Memory B cell (primary cell): Measurements from ENCODE around the gene CSH2.

Experiments used
- ATAC-seq: fragments of 150-1000 bp; cut with Tn5 transposase; 2 replicates; pipeline ENCODE4 v1.10.0; 2021; ENCODE audit warnings: low read depth, mild to moderate bottlenecking, moderate library complexity
- DNase-seq, 2 donors: peaks; one replicate each; pipeline ENCODE4 v3.0.0; 2022; ENCODE audit warnings: low spot score in 2 of 2
- H3K27ac Mint-ChIP-seq: one replicate; pipeline ENCODE4 v1.8.0; 2022; ENCODE audit warnings: mild to moderate bottlenecking, moderate library complexity, mixed read lengths
- H3K27me3 Mint-ChIP-seq: one replicate; pipeline ENCODE4 v1.8.0; 2022; ENCODE audit warnings: mixed read lengths
- H3K36me3 Mint-ChIP-seq: one replicate; pipeline ENCODE4 v1.8.0; 2022; ENCODE audit warnings: mild to moderate bottlenecking, mixed read lengths
- H3K4me1 Mint-ChIP-seq: one replicate; pipeline ENCODE4 v1.8.0; 2022; ENCODE audit warnings: mixed read lengths
- H3K4me3 Mint-ChIP-seq: one replicate; pipeline ENCODE4 v1.8.0; 2022; ENCODE audit warnings: mild to moderate bottlenecking, moderate library complexity, mixed read lengths
- H3K9me3 Mint-ChIP-seq: one replicate; pipeline ENCODE4 v1.8.0; 2022; ENCODE audit warnings: mixed read lengths

Gene CSH2

GRCh38 chr17:63838631-63839171 is 34.8 kb downstream of the CSH2 start:
- no peaks in the 10 kb centered on the region for H3K9me3 Mint-ChIP-seq
- H3K4me1 Mint-ChIP-seq: peaks cover 22% of the 10 kb centered on the region
- no peak overlapping the region for H3K4me3 Mint-ChIP-seq
- H3K27ac Mint-ChIP-seq: no peak overlapping the region
- DNase-seq (no peak), ATAC-seq (no peak)
- H3K36me3 Mint-ChIP-seq: peaks cover 7% of the 10 kb centered on the region
- H3K27me3 Mint-ChIP-seq: no peaks in the 10 kb centered on the region

- DNase-seq: no peak
- Mint-ChIP-seq H3K36me3 (peaks cover 7% of the 10 kb centered on the region), H3K4me3 (no peak overlapping the region), H3K27ac (no peak overlapping the region), H3K9me3 (no peaks in the 10 kb centered on the region), H3K27me3 (no peaks in the 10 kb centered on the region), H3K4me1 (peaks cover 22% of the 10 kb centered on the region)
- ATAC-seq: no peak
These were observed 35.4 kb downstream of the CSH2 start for GRCh38 chr17:63837962-63838600.

- ATAC-seq (no peak), DNase-seq (no peak)
- Mint-ChIP-seq H3K27me3 (no peaks in the 10 kb centered on the region), H3K9me3 (no peaks in the 10 kb centered on the region), H3K27ac (no peak overlapping the region), H3K4me1 (peaks cover 22% of the 10 kb centered on the region), H3K36me3 (peaks cover 11% of the 10 kb centered on the region), H3K4me3 (no peak overlapping the region)
These were observed 36.0 kb downstream of the CSH2 start for GRCh38 chr17:63837480-63837879.

- ATAC-seq (no peak), DNase-seq (no peak)
- H3K9me3 Mint-ChIP-seq: no peaks in the 10 kb centered on the region
- no peaks in the 10 kb centered on the region for H3K27me3 Mint-ChIP-seq
- peaks cover 18% of the 10 kb centered on the region for H3K36me3 Mint-ChIP-seq
- no peak overlapping the region for H3K27ac Mint-ChIP-seq
- H3K4me1 Mint-ChIP-seq: peaks cover 22% of the 10 kb centered on the region
- H3K4me3 Mint-ChIP-seq: no peak overlapping the region
These were observed 36.7 kb downstream of the CSH2 start for GRCh38 chr17:63836811-63837210.

GRCh38 chr17:63835167-63835720 is 38.2 kb downstream of the CSH2 start:
- no peak for ATAC-seq
- peaks cover 25% of the 10 kb centered on the region for H3K36me3 Mint-ChIP-seq
- no peak for DNase-seq
- H3K4me1 Mint-ChIP-seq: peaks cover 14% of the 10 kb centered on the region
- no peaks in the 10 kb centered on the region for H3K27me3 Mint-ChIP-seq
- H3K4me3 Mint-ChIP-seq: no peak overlapping the region
- H3K27ac Mint-ChIP-seq: no peak overlapping the region
- no peaks in the 10 kb centered on the region for H3K9me3 Mint-ChIP-seq

- H3K27me3 Mint-ChIP-seq: no peaks in the 10 kb centered on the region
- peaks cover 28% of the 10 kb centered on the region for H3K36me3 Mint-ChIP-seq
- ATAC-seq: peak; percentile 92
- H3K27ac Mint-ChIP-seq: peak overlapping the region; percentile 35
- H3K4me3 Mint-ChIP-seq: no peak overlapping the region
- peaks cover 17% of the 10 kb centered on the region for H3K4me1 Mint-ChIP-seq
- no peaks in the 10 kb centered on the region for H3K9me3 Mint-ChIP-seq
- DNase-seq: peak; percentile 45 to 52
These were observed 38.9 kb downstream of the CSH2 start for GRCh38 chr17:63834431-63835166.

GRCh38 chr17:63833741-63834373 is 39.6 kb downstream of the CSH2 start:
- Mint-ChIP-seq H3K4me3 (no peak overlapping the region), H3K4me1 (peaks cover 18% of the 10 kb centered on the region), H3K27ac (no peak overlapping the region), H3K36me3 (peaks cover 29% of the 10 kb centered on the region), H3K27me3 (no peaks in the 10 kb centered on the region), H3K9me3 (no peaks in the 10 kb centered on the region)
- ATAC-seq (no peak), DNase-seq (no peak)

GRCh38 chr17:63833026-63833740 is 40.3 kb downstream of the CSH2 start:
- no peaks in the 10 kb centered on the region for H3K9me3 Mint-ChIP-seq
- H3K4me3 Mint-ChIP-seq: no peak overlapping the region
- H3K4me1 Mint-ChIP-seq: peaks cover 21% of the 10 kb centered on the region
- peaks cover 29% of the 10 kb centered on the region for H3K36me3 Mint-ChIP-seq
- DNase-seq (no peak), ATAC-seq (no peak)
- H3K27me3 Mint-ChIP-seq: no peaks in the 10 kb centered on the region
- no peak overlapping the region for H3K27ac Mint-ChIP-seq

- peaks cover 29% of the 10 kb centered on the region for H3K36me3 Mint-ChIP-seq
- no peaks in the 10 kb centered on the region for H3K9me3 Mint-ChIP-seq
- no peak overlapping the region for H3K27ac Mint-ChIP-seq
- DNase-seq (no peak), ATAC-seq (no peak)
- peaks cover 21% of the 10 kb centered on the region for H3K4me1 Mint-ChIP-seq
- no peaks in the 10 kb centered on the region for H3K27me3 Mint-ChIP-seq
- no peak overlapping the region for H3K4me3 Mint-ChIP-seq
These were observed 41.0 kb downstream of the CSH2 start for GRCh38 chr17:63832455-63832854.

- Mint-ChIP-seq H3K9me3 (no peaks in the 10 kb centered on the region), H3K4me1 (peaks cover 21% of the 10 kb centered on the region), H3K36me3 (peaks cover 29% of the 10 kb centered on the region), H3K27me3 (no peaks in the 10 kb centered on the region), H3K4me3 (no peak overlapping the region), H3K27ac (no peak overlapping the region)
- DNase-seq (no peak), ATAC-seq (no peak)
These were observed 41.5 kb downstream of the CSH2 start for GRCh38 chr17:63832014-63832413.

- ATAC-seq (no peak), DNase-seq (no peak)
- Mint-ChIP-seq H3K36me3 (peaks cover 29% of the 10 kb centered on the region), H3K4me3 (no peak overlapping the region), H3K4me1 (peaks cover 23% of the 10 kb centered on the region), H3K27me3 (no peaks in the 10 kb centered on the region), H3K27ac (no peak overlapping the region), H3K9me3 (no peaks in the 10 kb centered on the region)
These were observed 42.0 kb downstream of the CSH2 start for GRCh38 chr17:63831505-63831904.

- Mint-ChIP-seq H3K27ac (no peak overlapping the region), H3K9me3 (no peaks in the 10 kb centered on the region), H3K4me3 (no peak overlapping the region), H3K27me3 (no peaks in the 10 kb centered on the region), H3K36me3 (peaks cover 29% of the 10 kb centered on the region), H3K4me1 (peaks cover 23% of the 10 kb centered on the region)
- ATAC-seq: no peak
- DNase-seq: no peak
These were observed 42.5 kb downstream of the CSH2 start for GRCh38 chr17:63830904-63831491.

GRCh38 chr17:63830278-63830677 is 43.2 kb downstream of the CSH2 start:
- H3K36me3 Mint-ChIP-seq: peaks cover 28% of the 10 kb centered on the region
- no peaks in the 10 kb centered on the region for H3K9me3 Mint-ChIP-seq
- H3K27ac Mint-ChIP-seq: no peak overlapping the region
- H3K27me3 Mint-ChIP-seq: no peaks in the 10 kb centered on the region
- ATAC-seq: no peak
- no peak for DNase-seq
- no peak overlapping the region for H3K4me3 Mint-ChIP-seq
- peaks cover 24% of the 10 kb centered on the region for H3K4me1 Mint-ChIP-seq
